ENCODE results near the gene KCNJ11. TPM values are rescaled to one million over a fixed set of nuclear protein-coding genes. Genes with fewer than 3 reads are reported as not detected.
A peak's percentile ranks its signal among the peaks of the same experiment; 100 is the strongest.

KCNJ11 gene
- total RNA-seq, 2 experiments from 2014 or later = 4.2 to 5.7 TPM

DNA sequence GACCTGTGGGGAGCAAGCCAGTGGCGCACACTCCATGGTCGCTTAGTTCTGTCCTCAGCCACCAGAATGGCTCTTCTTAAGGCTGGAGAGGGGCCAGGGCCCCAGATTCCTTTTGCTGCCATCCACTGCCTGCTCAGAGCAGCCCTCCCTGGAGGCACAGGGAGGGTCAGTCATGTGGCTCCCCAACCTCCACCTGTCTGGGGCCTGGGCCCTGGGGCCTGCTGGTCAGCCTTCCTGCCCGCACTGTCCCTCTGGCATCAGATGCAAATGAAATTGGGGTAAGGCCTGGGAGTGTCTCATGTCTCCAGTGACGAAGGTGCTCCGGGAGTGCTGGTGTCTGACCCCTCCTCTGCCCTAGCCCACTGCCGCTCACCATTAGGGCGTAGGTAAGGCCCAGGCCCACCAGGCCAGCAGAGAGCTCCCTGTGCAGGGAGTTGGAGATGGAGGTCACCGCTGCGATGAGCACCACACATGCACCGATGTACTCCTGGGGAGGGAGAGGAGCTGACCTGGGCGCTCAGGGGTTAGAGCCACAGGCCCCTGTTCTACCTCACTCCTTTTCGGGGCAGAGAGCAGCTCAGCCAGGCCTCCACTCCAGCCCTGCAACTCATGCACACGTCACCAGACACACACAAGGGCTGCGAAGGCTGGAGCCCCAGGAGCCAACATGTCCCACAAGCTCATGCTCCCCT is 9.0 kb upstream of the KCNJ11 start:
- H3K27me3 Mint-ChIP-seq (ENCODE audit: low read depth) = peaks cover 4% of the 10 kb centered on the region
- H3K36me3 Mint-ChIP-seq (ENCODE audit: low read depth) = no peaks in the 10 kb centered on the region
- no peaks in the 10 kb centered on the region for H3K9me3 Mint-ChIP-seq (ENCODE audit: insufficient read depth)
- DNase-seq (no peak), ATAC-seq (no peak)
- peaks cover 5% of the 10 kb centered on the region for H3K4me1 Mint-ChIP-seq (ENCODE audit: low read depth)
- POLR2A ChIA-PET = interaction anchor here (1.1 kb wide), 1 partner anchor 110 kb away, joined by 4 read pairs; no protein-coding TSS in a partner anchor
- H3K4me3 Mint-ChIP-seq = no peak overlapping the region
- no peak overlapping the region for H3K27ac Mint-ChIP-seq
- CTCF ChIA-PET = interaction anchor here (1.1 to 2.4 kb wide), 3 partner anchors 9 to 14 kb away, joined by 3 to 10 read pairs (median 5); partner anchors contain the start of gene KCNJ11

GRCh38 chr11:17396598-17397310 is 8.3 kb upstream of the KCNJ11 start:
- ATAC-seq = no peak
- no peak overlapping the region for H3K27ac Mint-ChIP-seq

DNA sequence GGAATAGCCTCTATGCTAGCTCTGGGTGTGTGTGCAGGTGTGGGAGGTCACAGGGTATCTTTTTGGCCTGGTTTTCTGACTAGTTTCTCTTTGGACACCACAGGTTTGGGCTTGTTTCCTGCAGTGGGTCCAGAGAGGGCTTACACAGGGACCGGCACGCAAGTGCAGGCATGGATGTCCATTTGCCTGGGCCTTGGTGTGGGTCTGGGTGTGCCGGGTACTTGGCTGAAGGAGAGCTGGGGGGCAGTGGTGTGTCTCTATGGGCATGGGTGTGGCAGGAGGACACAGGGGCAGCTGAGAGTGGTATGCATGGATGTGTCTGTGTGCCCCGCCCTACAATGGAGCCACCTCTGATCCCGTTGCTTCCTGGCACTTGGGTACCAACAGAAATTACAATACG is 7.5 kb upstream of the KCNJ11 start:
- Mint-ChIP-seq H3K4me3 (no peak overlapping the region), H3K4me1 (ENCODE audit: low read depth) (peaks cover 4% of the 10 kb centered on the region), H3K36me3 (ENCODE audit: low read depth) (no peaks in the 10 kb centered on the region), H3K27ac (no peak overlapping the region), H3K9me3 (ENCODE audit: insufficient read depth) (no peaks in the 10 kb centered on the region), H3K27me3 (ENCODE audit: low read depth) (peaks cover 9% of the 10 kb centered on the region)
- POLR2A ChIA-PET = no interaction called here
- CTCF ChIA-PET = no interaction called here
- no peak for DNase-seq
- ATAC-seq = no peak

More at GRCh38 chr11:17396598-17397310, 8.3 kb upstream of the KCNJ11 start:
- Mint-ChIP-seq H3K9me3 (ENCODE audit: insufficient read depth) (no peaks in the 10 kb centered on the region), H3K4me1 (ENCODE audit: low read depth) (peaks cover 5% of the 10 kb centered on the region), H3K27me3 (ENCODE audit: low read depth) (peaks cover 4% of the 10 kb centered on the region), H3K4me3 (no peak overlapping the region), H3K36me3 (ENCODE audit: low read depth) (no peaks in the 10 kb centered on the region)
- DNase-seq = no peak
- CTCF ChIA-PET = interaction anchor here (1.1 kb wide), 1 partner anchor 8 kb away, joined by 3 read pairs; the partner anchor contains the start of gene KCNJ11
- POLR2A ChIA-PET = interaction anchor here (1.1 kb wide), 1 partner anchor 111 kb away, joined by 4 read pairs; no protein-coding TSS in a partner anchor

DNA sequence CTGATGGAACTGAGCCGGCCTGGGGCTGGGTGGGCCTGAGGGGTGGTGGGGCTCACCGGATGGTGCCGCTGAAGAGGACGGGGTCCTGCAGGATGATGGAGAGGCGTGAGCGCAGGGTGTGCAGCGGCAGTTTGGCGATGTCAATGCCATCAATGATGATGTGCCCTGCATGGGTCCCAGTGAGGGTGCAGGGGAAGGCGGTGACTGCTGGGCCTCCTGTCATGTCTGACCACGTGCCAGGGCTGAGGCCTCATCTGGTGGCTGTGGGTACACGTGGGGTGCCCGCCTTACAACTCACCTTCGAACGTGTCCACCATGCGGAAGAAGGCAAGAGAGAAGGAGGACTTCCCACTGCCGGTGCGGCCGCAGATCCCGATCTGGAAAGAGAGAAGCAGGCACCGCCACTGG is 7.1 kb upstream of the KCNJ11 start:
- POLR2A ChIA-PET = no interaction called here
- CTCF ChIA-PET = no interaction called here
- DNase-seq (no peak), ATAC-seq (no peak)
- H3K4me1 Mint-ChIP-seq (ENCODE audit: low read depth) = no peaks in the 10 kb centered on the region
- no peak overlapping the region for H3K27ac Mint-ChIP-seq
- no peaks in the 10 kb centered on the region for H3K9me3 Mint-ChIP-seq (ENCODE audit: insufficient read depth)
- H3K36me3 Mint-ChIP-seq (ENCODE audit: low read depth) = no peaks in the 10 kb centered on the region
- H3K27me3 Mint-ChIP-seq (ENCODE audit: low read depth) = peaks cover 10% of the 10 kb centered on the region
- no peak overlapping the region for H3K4me3 Mint-ChIP-seq

DNA sequence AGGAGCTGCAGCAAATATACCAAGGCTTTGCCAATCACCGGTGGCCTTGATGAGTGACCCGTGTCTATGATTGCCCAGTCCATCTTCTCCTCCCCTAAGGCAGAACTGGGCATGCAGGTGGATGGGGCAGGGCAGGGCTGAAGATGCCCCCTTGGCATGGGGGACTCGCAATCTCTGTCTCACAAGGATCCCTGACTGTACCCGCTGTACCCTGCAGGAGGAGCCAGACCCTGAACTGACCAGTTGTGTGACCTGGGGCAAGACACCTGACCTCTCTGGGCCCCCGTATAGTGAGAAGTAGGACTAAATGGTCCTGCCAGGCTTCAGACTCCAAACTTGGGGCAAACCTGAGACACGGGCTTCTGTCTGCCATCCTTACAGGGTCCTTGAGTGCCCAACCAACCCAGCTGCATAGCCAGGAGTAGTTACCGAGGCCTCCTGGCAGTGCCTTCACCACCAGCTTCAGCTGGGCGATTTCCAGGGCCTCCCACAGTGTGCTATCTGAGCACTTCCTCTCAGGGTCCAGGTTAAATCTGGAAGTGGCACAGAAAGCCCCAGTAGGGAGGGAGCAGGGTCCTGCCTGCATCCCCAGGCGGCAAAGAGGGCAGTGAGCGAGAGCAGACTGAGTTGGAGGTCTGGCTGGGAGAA is 6.4 kb upstream of the KCNJ11 start:
- DNase-seq = no peak
- CTCF ChIA-PET = no interaction called here
- H3K27me3 Mint-ChIP-seq (ENCODE audit: low read depth) = peaks cover 12% of the 10 kb centered on the region
- no peak for ATAC-seq
- H3K9me3 Mint-ChIP-seq (ENCODE audit: insufficient read depth) = no peaks in the 10 kb centered on the region
- H3K27ac Mint-ChIP-seq = no peak overlapping the region
- H3K4me3 Mint-ChIP-seq = no peak overlapping the region
- H3K4me1 Mint-ChIP-seq (ENCODE audit: low read depth) = peaks cover 5% of the 10 kb centered on the region
- H3K36me3 Mint-ChIP-seq (ENCODE audit: low read depth) = no peaks in the 10 kb centered on the region
- POLR2A ChIA-PET = no interaction called here

DNA sequence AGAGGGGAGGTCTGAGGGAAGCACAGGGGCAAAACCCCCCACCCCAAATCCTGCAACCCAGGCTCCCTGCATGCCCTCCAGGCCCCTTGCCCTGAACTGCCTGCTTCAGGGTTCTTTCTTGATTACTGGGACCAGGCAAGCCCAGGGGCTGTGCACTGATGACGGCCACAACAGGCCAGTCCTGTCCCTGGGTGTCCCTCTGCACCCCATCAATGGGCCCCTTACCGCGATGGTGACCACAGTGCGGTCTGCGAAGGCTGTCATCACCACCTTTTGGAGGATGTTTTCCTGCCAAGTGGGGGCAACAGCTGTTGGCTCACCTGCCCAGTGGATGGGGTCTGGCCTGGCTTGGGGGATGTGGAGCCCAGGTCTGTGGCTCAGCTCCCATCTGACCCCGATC is 5.0 kb upstream of the KCNJ11 start:
- no peaks in the 10 kb centered on the region for H3K9me3 Mint-ChIP-seq (ENCODE audit: insufficient read depth)
- peaks cover 8% of the 10 kb centered on the region for H3K27me3 Mint-ChIP-seq (ENCODE audit: low read depth)
- no peak overlapping the region for H3K27ac Mint-ChIP-seq
- ChIA-PET POLR2A (no interaction called here), CTCF (interaction anchor here (0.6 to 2.4 kb wide), 2 partner anchors 10 to 15 kb away, joined by 3 to 11 read pairs; no protein-coding TSS in a partner anchor)
- no peak for ATAC-seq
- no peak for DNase-seq
- peaks cover 6% of the 10 kb centered on the region for H3K4me1 Mint-ChIP-seq (ENCODE audit: low read depth)
- no peaks in the 10 kb centered on the region for H3K36me3 Mint-ChIP-seq (ENCODE audit: low read depth)
- no peak overlapping the region for H3K4me3 Mint-ChIP-seq

GRCh38 chr11:17392872-17393271 is 4.4 kb upstream of the KCNJ11 start:
- Mint-ChIP-seq H3K27me3 (ENCODE audit: low read depth) (peaks cover 8% of the 10 kb centered on the region), H3K4me3 (no peak overlapping the region), H3K4me1 (ENCODE audit: low read depth) (peaks cover 6% of the 10 kb centered on the region), H3K9me3 (ENCODE audit: insufficient read depth) (no peaks in the 10 kb centered on the region), H3K27ac (no peak overlapping the region), H3K36me3 (ENCODE audit: low read depth) (no peaks in the 10 kb centered on the region)
- ChIA-PET CTCF (interaction anchor here (2.4 kb wide), 1 partner anchor 9 kb away, joined by 11 read pairs; no protein-coding TSS in a partner anchor), POLR2A (no interaction called here)
- ATAC-seq (no peak), DNase-seq (no peak)

DNA sequence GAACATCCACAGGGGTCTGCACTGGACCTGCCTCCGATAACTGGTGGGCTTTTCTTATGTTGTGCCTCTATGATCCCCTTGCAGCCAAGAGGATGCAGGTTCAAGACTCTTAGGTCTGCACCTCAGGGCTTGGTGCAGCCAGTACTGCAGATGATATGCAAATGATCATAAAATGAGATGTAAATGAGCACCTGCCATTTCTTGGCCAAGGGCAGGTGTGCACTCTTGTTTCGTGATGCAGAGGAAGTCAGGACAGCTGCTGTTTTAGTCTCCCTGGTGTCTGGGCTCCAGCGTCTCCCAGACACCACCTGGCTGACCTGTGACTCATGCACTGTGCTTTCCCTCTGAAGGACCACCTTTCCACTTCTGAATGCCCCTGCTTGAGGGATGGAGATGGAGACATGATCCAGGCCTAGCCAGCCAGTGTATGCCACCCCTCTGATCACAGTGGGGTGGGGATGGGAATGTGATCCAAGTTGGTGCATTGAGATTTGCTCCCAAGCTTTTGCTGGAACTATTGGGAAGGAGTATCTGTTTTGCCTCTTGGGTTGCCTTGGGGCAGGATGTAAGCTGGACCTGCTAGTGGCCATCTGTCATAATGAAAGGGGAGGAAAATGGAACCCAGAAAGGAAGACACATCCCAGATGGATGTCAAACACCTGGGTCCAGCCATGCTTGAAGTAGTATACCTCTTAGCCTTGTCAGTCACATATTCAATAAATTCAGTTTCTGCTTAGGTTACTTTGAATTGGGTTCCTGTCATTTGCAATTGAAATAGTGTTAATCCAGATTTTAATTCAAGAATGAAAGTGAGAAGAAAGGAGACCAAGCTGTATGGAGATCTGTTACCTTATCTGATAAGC is 3.3 kb upstream of the KCNJ11 start:
- Mint-ChIP-seq H3K4me1 (ENCODE audit: low read depth) (peaks cover 13% of the 10 kb centered on the region), H3K9me3 (ENCODE audit: insufficient read depth) (no peaks in the 10 kb centered on the region), H3K36me3 (ENCODE audit: low read depth) (no peaks in the 10 kb centered on the region), H3K4me3 (no peak overlapping the region), H3K27me3 (ENCODE audit: low read depth) (peaks cover 11% of the 10 kb centered on the region), H3K27ac (no peak overlapping the region)
- no peak for ATAC-seq
- POLR2A ChIA-PET = no interaction called here
- CTCF ChIA-PET = interaction anchor here (0.7 to 2.4 kb wide), 3 partner anchors 8 to 136 kb away, joined by 3 to 11 read pairs (median 3); no protein-coding TSS in a partner anchor
- DNase-seq = no peak

DNA sequence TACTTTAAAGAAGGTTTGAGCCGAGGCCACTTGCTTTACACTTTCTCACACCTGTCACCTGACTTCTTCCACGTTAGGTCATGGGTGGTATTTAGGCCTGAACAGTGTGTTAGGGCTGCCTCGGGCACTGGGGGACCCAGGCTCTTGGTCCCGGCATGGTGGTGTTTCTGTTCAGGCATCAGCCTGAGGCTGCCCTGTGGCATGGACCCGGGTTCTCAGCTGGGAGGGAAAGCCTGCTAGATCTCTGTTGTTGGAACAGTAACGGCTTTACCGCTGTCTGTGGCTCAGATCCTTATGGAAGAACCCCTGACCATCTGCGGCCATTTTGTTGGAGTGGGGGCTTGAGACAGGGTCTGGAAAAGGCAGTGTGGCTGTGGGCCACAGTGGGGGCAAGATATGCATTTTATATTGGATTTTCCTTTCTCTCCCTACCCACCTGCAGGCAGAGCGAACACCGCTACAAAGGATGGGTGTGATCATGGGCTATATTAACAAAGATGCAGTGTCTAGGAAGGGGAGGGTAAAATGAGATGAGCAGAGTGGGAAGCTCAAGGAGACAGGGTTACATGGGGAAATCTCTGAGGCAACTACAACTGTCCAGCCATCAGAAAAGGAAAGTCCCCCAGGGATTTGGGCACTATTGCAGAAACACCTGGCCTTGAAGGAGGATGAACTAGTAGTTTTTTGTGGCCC is 1.6 kb upstream of the KCNJ11 start:
- H3K27ac Mint-ChIP-seq = no peak overlapping the region

DNA sequence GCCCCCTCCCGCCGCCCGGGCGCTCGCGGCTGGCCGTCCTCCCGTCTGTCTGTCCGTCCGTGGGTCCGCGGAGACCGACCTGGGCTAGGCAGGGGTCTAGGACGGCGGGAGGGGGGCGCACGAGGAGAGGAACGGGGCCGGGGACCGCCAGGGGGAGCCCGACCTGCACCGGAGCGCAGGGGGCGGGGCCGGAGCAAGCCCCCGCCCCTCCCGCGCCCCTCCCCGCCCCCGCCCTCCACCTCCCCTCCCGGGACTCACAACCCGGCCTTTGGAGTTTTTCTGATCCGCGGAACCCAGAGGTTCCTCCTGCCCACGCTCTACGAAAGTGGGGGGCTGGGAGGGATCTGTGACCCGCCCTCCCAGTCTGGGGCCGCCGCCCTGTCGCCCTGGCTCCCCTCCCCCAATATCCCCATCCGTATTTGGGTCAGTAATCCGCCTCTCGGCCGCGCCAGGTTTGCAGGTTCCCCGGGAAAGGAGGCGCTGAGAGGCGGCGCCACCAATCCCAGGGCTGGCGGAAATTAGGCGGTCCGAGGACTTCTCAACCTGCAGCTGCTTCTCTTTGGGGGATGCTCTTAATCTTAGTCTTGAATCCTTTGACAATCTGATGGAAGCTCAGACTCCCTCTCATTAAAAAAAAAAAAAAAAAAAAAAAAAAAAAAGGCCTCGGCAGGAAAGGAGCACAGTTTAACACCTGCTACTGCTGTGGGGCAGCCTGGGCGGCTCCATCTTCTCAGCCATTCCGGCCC is 925 bp upstream of the KCNJ11 start:
- Mint-ChIP-seq H3K4me1 (ENCODE audit: low read depth) (peaks cover 17% of the 10 kb centered on the region), H3K9me3 (ENCODE audit: insufficient read depth) (no peaks in the 10 kb centered on the region), H3K4me3 (peak overlapping the region; percentile 63), H3K27me3 (ENCODE audit: low read depth) (peaks cover 11% of the 10 kb centered on the region), H3K36me3 (ENCODE audit: low read depth) (no peaks in the 10 kb centered on the region), H3K27ac (no peak overlapping the region)
- CTCF ChIA-PET = interaction anchor here (0.7 to 3.5 kb wide), 14 partner anchors 11 to 159 kb away, joined by 3 to 25 read pairs (median 3); no protein-coding TSS in a partner anchor
- POLR2A ChIA-PET = no interaction called here
- DNase-seq (peak; percentile 83), ATAC-seq (peak; percentile 85)

More for the DNA sequence above, 1.6 kb upstream of the KCNJ11 start:
- peaks cover 11% of the 10 kb centered on the region for H3K27me3 Mint-ChIP-seq (ENCODE audit: low read depth)
- ATAC-seq (no peak), DNase-seq (no peak)
- H3K4me3 Mint-ChIP-seq = peak overlapping the region; percentile 42
- POLR2A ChIA-PET = no interaction called here
- H3K9me3 Mint-ChIP-seq (ENCODE audit: insufficient read depth) = no peaks in the 10 kb centered on the region
- no peaks in the 10 kb centered on the region for H3K36me3 Mint-ChIP-seq (ENCODE audit: low read depth)
- CTCF ChIA-PET = interaction anchor here (0.7 to 2.0 kb wide), 7 partner anchors 10 to 138 kb away, joined by 3 to 7 read pairs (median 3); no protein-coding TSS in a partner anchor
- H3K4me1 Mint-ChIP-seq (ENCODE audit: low read depth) = peaks cover 17% of the 10 kb centered on the region

Measured in activated CD8-positive, alpha-beta T cell treated with anti-CD3 and anti-CD28 coated beads, Interleukin-2, amount 10 ng/mL, durations not matched to agents 7 days and 5 days (primary cell).